ENCODE measurements around the gene VKORC1L1. TPM values are rescaled to one million over a fixed set of nuclear protein-coding genes. Genes with fewer than 3 reads are reported as not detected.

The VKORC1L1 gene
- total RNA-seq: 11.6 and 16.5 TPM in 2 replicates

DNA sequence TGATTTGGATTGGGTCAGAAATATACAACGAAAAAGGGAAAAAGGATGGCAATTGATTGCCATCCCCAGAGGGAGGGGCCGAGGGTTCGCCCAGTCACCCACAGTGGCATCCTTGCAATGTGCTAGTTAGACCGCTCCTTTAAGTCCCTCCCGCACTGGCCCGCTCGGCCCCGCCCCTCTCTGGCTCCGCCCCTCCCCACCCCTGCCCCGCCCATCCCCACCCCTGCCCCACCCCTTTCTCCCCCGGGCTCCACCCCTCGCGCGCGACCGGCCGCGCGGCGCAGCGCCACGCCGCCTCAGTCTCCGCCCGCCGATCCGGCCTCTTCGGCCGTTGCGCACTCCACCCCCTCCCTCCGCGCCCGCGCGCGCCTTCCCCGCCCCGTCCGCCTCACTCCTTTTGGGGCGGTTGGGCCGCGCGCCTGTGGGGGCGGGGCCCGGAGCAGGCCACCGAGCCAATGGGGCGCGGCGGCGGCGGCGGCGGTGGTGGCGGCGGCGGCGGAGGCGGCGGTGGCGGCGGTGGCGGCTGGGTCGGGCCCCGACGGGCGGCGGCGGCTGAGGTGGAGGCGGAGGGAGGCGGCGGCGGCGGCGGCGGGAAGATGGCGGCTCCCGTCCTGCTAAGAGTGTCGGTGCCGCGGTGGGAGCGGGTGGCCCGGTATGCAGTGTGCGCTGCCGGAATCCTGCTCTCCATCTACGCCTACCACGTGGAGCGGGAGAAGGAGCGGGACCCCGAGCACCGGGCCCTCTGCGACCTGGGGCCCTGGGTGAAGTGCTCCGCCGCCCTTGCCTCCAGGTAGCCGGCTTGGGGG is at the start of gene VKORC1L1:
Gene VKORC1L1, plus strand, starts transcription at position 299 of the 806 bp plus-strand sequence. Its CDS starts 298 bp downstream, at position 597.

DNA sequence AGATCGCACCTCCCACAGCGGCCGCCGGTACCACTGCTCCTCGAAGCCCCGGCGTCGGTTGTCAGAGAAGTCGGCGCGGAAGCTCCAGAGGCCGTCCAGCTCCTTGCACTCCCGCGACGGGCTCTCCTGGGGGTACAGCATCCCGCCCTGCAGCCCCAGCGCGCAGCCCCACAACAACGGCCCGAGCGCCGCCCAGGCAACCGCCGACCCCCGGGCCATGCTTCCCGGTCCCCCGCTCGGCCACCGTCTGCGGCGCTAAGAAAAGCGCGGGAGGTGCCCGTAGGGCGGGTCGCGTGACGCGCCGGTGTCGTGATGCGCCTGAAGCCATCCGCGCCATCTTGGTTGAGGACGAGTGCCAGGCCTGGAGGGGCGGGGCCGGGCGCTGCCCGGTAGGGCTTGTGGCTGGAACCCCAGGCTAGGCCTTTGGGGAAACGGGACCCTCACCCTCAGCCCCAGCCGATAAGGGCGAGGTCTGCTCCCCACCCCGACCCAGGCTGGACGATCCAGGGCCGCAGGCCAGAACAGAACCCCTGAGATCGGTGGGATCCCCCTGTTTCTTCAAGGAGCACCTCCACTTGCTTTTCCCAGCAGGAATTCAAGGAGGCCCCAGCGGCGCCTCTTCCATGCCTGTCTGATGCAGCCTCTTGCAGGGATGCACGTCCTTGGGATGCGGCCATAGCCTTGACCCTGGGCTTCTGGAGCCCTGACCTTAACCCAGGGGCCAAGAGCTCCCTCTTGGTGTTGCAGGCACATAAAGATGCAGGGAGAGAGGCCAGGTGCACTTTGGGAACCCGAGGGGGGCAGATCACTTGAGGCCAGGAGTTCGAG is 109.3 kb downstream of the VKORC1L1 start, which contains the start of gene GUSB:
Gene GUSB, minus strand, starts transcription at position 249 of the 828 bp plus-strand sequence. Its CDS starts 30 bp downstream, at position 219.

Other genes with a start within 250 kb of the VKORC1L1 start
- gene GUSB, start 109.1 kb downstream of the VKORC1L1 start, total RNA-seq: 12.1 and 14.4 TPM in 2 replicates
- gene ASL, start 202.7 kb downstream of the VKORC1L1 start, total RNA-seq: 74.2 and 77.1 TPM in 2 replicates
- 22.0 and 28.7 TPM in 2 replicates for gene CRCP, start 241.8 kb downstream of the VKORC1L1 start, total RNA-seq